PC-3 (cell line): ENCODE data around the gene XPC.

ENCODE experiments used
- EZH2 ChIP-seq: fragments of 300-600 bp; sonication (generic); IDR thresholded peaks from one replicate; pipeline ENCODE4 v1.6.1; 2017; ENCODE audit warnings: antibody characterized with exemption, mild to moderate bottlenecking, low read length; ENCODE audit not compliant: unreplicated experiment
- TF ChIP-seq, protein P1 (sequence below): fragments of 300-600 bp; sonication (generic); conservative IDR thresholded peaks from 2 replicates; pipeline ENCODE4 v1.5.1; 2017; ENCODE audit warnings: antibody characterized with exemption, low read depth, mild to moderate bottlenecking, low read length

DNA sequence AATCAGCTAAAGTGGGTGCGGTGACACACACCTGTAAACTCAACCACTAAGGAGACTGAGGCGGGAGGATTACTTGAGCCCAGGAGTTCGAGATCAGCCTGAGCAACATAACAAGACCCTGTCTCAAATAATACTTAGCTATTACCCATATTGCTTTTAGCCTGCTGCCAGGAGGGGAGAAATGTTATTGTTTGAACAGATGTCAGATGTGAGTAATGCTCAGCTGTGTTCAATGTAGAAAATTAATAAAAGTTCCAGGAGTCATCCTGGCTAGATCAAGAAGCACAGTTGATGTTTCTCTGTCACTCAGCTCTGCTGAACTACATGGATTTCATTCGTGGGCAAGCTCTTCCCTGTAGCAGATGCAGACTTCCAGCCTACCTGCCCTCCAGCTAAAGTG lies 22.4 kb upstream of the XPC start:
- TF ChIP-seq, protein P1, sequence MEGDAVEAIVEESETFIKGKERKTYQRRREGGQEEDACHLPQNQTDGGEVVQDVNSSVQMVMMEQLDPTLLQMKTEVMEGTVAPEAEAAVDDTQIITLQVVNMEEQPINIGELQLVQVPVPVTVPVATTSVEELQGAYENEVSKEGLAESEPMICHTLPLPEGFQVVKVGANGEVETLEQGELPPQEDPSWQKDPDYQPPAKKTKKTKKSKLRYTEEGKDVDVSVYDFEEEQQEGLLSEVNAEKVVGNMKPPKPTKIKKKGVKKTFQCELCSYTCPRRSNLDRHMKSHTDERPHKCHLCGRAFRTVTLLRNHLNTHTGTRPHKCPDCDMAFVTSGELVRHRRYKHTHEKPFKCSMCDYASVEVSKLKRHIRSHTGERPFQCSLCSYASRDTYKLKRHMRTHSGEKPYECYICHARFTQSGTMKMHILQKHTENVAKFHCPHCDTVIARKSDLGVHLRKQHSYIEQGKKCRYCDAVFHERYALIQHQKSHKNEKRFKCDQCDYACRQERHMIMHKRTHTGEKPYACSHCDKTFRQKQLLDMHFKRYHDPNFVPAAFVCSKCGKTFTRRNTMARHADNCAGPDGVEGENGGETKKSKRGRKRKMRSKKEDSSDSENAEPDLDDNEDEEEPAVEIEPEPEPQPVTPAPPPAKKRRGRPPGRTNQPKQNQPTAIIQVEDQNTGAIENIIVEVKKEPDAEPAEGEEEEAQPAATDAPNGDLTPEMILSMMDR: no peak
- no peak for TF ChIP-seq EZH2
